SH-SY5Y (cell line): ENCODE results near the gene WIPF2.

ENCODE experiments used
- GATA2 ChIP-seq: IDR thresholded peaks from 2 replicates; pipeline ENCODE4 v1.6.1; 2011; ENCODE audit warnings: mild to moderate bottlenecking, low read depth, low read length
- GATA3 ChIP-seq: IDR thresholded peaks from 2 replicates; pipeline ENCODE4 v1.6.1; 2011; ENCODE audit warnings: low read depth, mild to moderate bottlenecking, low read length, moderate library complexity

DNA sequence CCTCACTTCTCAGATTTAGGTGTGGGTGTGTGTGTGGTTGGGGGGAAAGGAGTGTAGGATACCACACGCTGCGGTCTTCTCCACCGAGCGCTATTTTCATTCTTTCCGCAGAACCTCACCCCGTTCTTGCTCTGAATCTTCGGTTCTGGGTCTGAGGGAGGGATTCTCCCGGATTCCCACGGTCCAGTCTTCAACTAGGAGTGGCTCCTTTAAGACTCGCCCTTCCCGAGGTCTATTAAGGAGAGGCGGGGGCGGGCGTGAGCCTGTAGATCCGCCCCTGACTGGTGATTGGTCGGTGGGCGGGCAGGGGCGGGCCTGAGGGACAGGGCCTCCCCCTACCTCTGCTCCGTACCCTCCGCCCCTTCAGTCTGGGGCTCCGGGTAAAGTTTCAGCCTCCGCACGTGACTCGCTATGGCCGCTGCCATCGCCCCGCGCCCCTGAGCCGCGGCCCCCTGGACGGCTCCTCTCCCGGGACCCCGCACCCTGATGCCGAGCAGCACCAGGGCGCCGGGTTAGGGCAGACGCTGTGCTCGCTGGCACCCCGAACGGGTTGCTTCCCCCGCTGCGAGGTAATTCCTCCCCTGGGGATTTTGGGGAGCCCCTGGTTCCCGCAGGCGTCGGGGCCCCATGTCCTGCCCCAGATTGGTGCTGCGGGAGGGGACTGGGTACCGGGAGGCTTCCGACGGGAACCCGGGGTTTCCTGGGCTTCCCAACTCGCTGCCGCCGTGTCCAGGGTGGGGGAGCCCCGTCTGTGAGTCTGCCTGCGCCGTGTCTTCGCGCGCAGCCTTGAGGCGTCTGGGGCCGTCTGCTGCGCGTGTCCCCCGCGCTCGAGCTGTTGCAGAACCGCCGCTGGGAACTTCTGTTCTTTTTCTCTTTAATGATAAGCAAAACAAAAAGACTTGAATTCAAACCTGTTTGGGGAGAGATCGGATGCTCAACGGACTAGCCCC lies 99.1 kb downstream of the WIPF2 start:
- TF ChIP-seq GATA2 = no peak
- no peak for TF ChIP-seq GATA3
